Measurements from ENCODE around the gene PSMD6.

The PSMD6 gene

GRCh38 chr3:64022451-64023186 is 675 bp downstream of the PSMD6 start:
- no peaks in the 10 kb centered on the region for H3K27me3 ChIP-seq (ENCODE audit: insufficient read depth, poor library complexity, severe bottlenecking)
- DNase-seq (ENCODE audit: low read depth in 1 of 2, low spot score in 1 of 2), result peak in 1 of 2 experiments; percentile 18
- peak overlapping the region; percentile 84 for H3K27ac ChIP-seq (replicated peaks)

GRCh38 chr3:64021922-64022321 is 1.4 kb downstream of the PSMD6 start:
- DNase-seq (ENCODE audit: low read depth in 1 of 2, low spot score in 1 of 2), result no peak
- Histone ChIP-seq H3K27ac (replicated peaks) (peak overlapping the region; percentile 84), H3K27me3 (ENCODE audit: insufficient read depth, poor library complexity, severe bottlenecking) (no peaks in the 10 kb centered on the region), H3K4me3 (replicated peaks; ENCODE audit: insufficient read depth, low read length) (peak overlapping the region; percentile 97)
- no peak for TF ChIP-seq GABPA (IDR thresholded peaks at IDR 0.05; ENCODE audit: low read depth)
- TF ChIP-seq CTCF (IDR thresholded peaks at IDR 0.05; ENCODE audit: insufficient read depth, low read length), result no peak
- no peak; the same call in 1 of the 2 replicates for TF ChIP-seq SPI1 (IDR thresholded peaks at IDR 0.05; ENCODE audit: borderline replicate concordance, low read depth)
- TF ChIP-seq REST (IDR thresholded peaks at IDR 0.05; ENCODE audit: insufficient replicate concordance, low read depth), result no peak
- TF ChIP-seq POLR2AphosphoS5 (IDR thresholded peaks at IDR 0.05; ENCODE audit: low read depth), result no peak

More at GRCh38 chr3:64022451-64023186, 675 bp downstream of the PSMD6 start:
- H3K4me3 ChIP-seq (replicated peaks; ENCODE audit: insufficient read depth, low read length), result peak overlapping the region; percentile 97
- no peak for TF ChIP-seq SPI1 (IDR thresholded peaks at IDR 0.05; ENCODE audit: borderline replicate concordance, low read depth)
- TF ChIP-seq CTCF (IDR thresholded peaks at IDR 0.05; ENCODE audit: insufficient read depth, low read length), result no peak
- no peak for TF ChIP-seq GABPA (IDR thresholded peaks at IDR 0.05; ENCODE audit: low read depth)
- TF ChIP-seq POLR2AphosphoS5 (IDR thresholded peaks at IDR 0.05; ENCODE audit: low read depth), result no peak; the same call in 1 of the 2 replicates
- TF ChIP-seq REST (IDR thresholded peaks at IDR 0.05; ENCODE audit: insufficient replicate concordance, low read depth), result no peak

GRCh38 chr3:64019879-64020278 is 3.4 kb downstream of the PSMD6 start:
- Histone ChIP-seq H3K27me3 (ENCODE audit: insufficient read depth, poor library complexity, severe bottlenecking) (no peaks in the 10 kb centered on the region), H3K4me3 (replicated peaks; ENCODE audit: insufficient read depth, low read length) (no peak overlapping the region), H3K27ac (replicated peaks) (no peak overlapping the region)
- no peak for DNase-seq (ENCODE audit: low read depth in 1 of 2, low spot score in 1 of 2)
- no peak for TF ChIP-seq REST (IDR thresholded peaks at IDR 0.05; ENCODE audit: insufficient replicate concordance, low read depth)
- no peak for TF ChIP-seq CTCF (IDR thresholded peaks at IDR 0.05; ENCODE audit: insufficient read depth, low read length)
- no peak for TF ChIP-seq POLR2AphosphoS5 (IDR thresholded peaks at IDR 0.05; ENCODE audit: low read depth)
- TF ChIP-seq GABPA (IDR thresholded peaks at IDR 0.05; ENCODE audit: low read depth), result no peak
- TF ChIP-seq SPI1 (IDR thresholded peaks at IDR 0.05; ENCODE audit: borderline replicate concordance, low read depth), result no peak
